GM12864 (cell line): ENCODE measurements around the gene RAB29.

Experiments
- DNase-seq: peaks from one replicate; pipeline ENCODE4 v3.0.0-alpha.2; 2011; ENCODE audit warnings: low read depth
- H3K4me3 ChIP-seq: 2 replicates; pipeline ENCODE4 v1.5.1; 2011; ENCODE audit warnings: mild to moderate bottlenecking, low read depth, low read length, control low read depth
- CTCF ChIP-seq: IDR thresholded peaks from 2 replicates; pipeline ENCODE4 v1.5.1; 2011; ENCODE audit warnings: low read depth, mild to moderate bottlenecking, moderate library complexity, low read length, control low read depth, inconsistent platforms; ENCODE audit errors: missing control alignments

Gene RAB29

DNA sequence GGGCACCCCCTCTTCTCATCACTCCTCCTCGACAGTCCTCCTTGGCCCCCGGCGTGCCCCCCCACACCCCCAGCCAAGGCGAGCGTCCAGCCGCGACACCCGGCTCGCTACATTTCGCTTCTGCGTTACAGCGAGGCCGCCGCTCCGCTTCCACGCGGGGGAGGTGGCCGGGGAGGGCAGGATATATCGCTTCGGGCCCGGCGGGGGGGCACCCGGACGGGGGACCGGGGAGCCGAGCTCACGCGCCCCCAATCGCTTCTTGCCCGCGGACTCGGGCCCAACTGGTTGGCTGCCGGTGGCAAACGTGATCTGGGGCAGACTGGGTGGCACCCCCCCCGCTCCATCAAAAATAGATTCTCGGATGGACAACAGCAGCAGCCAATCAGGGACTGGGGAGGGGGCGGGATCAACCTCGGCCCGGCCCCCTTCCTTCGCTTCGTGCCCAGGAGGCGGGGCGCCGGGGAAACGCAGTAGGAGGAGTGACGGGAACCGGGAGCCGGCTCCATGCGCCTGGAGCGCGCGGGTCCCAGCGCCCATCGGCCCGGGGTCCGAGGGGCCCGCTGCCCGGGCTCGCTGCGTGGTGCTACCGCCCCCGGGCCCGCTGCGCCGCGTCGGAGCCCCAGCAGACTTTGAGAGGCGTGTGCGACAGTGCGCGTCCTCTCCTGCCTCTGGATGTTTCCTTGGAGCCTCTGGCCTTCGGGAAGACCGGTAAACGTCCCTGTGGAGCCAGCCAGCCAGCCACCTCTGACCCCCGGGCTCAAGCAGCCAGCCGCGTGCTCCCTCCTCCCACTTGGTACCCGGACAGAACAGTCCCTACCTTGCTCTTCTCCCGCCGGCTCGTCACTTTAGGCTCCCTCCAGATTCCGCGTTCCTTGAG lies 37.8 kb upstream of the RAB29 start, which contains the start of gene SLC41A1:
SLC41A1 (minus strand) TSS at position 321 of the 877 bp plus-strand sequence. CDS start 2,757 bp downstream, outside the sequence.
- no peak for TF ChIP-seq CTCF
- H3K4me3 ChIP-seq, result peak within 1 kb of the TSS; percentile 58
- peak; percentile 41 for DNase-seq

DNA sequence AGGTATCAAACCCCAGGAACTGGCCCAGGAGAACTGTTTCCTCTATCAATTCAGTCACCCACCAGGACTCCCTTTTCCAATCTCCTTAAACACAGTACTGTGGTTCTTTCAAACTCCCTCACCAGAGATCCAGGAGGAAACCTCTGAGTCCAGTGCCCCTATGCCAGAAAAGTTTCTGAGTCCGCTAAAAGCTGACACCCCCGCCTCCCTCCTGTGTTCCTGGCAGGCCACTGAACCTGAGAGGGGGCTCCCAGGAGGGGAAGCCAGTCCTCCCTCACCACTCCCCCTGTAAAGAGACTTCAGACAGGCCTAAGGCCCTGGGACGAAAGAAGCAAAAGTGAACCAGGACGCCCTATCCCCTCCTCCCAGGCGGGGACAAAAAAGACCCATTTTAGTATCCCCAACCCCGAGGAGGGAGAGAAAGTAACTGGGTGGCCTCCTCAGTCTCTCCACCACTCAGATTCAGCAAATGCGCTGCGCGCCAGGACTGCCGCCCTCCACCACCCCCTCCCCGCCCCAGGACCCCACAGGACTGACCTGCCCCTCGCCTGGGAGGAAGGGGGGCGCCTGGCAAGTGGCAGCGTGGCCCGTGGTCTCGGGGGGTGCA lies 37.1 kb upstream of the RAB29 start:
- peak overlapping the region; percentile 58 for H3K4me3 ChIP-seq
- no peak for DNase-seq
- no peak for TF ChIP-seq CTCF

GRCh38 chr1:205811660-205812059 lies 36.4 kb upstream of the RAB29 start:
- no peak for DNase-seq
- H3K4me3 ChIP-seq, result no peak overlapping the region; the same call in 1 of the 2 replicates
- no peak for TF ChIP-seq CTCF

DNA sequence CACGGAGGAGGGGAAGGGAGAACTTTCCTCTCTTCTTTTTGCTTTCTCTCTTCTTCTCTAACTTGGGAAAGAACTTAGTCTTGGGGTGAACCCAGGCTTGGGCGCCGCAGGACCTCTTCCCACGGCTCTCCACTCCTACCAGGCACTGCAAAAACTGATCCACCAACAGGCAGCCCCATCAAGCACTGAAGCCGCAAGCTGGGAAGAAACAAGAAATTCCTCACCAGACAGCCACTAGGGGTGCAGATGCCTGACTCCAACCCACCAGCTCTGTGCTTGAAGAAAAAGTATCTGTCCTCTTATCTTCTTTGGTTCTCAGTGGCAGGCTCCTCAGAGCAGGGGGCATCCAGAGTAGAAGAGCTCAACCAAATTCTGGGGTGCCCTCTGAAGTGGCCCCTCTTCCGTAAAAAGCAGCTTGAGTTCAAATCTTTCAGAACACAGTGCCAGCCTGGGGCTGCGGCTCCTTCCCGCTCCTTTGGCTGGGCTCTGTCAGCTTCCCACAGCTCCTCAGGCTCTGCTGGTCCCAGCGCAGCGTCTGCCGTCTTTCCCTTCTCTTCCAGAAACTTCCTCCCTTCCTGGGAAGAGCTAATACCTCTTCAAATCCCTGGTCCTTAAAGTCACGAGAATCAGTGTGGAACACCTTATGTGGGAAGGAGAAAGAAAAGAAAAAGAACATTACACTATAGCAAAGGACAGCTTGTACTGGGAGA lies 35.3 kb upstream of the RAB29 start:
- H3K4me3 ChIP-seq, result no peak overlapping the region
- TF ChIP-seq CTCF, result peak; percentile 20
- no peak for DNase-seq

DNA sequence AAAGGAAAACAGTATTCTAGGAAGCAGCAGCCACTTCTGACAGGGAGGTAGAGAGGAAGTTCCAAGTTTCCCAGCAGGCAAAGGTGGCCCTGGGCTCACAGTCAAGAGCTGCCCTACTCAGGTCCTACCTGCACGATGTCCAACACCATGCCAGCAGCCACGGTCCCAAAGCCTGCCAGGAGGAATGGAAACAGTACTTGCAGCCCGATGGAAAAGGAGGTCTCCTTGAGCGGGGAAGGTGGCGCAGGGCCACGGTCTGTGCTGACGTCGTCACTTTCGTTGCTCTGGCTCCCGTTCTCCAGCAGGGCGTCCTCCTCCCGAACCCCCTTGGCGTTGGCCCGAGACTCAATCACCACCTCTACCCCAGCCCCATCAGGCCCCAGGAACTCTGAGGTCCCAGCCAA lies 34.7 kb upstream of the RAB29 start:
- no peak overlapping the region for H3K4me3 ChIP-seq
- DNase-seq, result no peak
- TF ChIP-seq CTCF, result no peak

- no peak for DNase-seq
Observed at GRCh38 chr1:205809469-205809868, 34.2 kb upstream of the RAB29 start.

More at GRCh38 chr1:205809469-205809868, 34.2 kb upstream of the RAB29 start:
- TF ChIP-seq CTCF, result no peak
- H3K4me3 ChIP-seq, result no peak overlapping the region
